ENCODE data around the gene NFATC4.

NFATC4 gene

DNA sequence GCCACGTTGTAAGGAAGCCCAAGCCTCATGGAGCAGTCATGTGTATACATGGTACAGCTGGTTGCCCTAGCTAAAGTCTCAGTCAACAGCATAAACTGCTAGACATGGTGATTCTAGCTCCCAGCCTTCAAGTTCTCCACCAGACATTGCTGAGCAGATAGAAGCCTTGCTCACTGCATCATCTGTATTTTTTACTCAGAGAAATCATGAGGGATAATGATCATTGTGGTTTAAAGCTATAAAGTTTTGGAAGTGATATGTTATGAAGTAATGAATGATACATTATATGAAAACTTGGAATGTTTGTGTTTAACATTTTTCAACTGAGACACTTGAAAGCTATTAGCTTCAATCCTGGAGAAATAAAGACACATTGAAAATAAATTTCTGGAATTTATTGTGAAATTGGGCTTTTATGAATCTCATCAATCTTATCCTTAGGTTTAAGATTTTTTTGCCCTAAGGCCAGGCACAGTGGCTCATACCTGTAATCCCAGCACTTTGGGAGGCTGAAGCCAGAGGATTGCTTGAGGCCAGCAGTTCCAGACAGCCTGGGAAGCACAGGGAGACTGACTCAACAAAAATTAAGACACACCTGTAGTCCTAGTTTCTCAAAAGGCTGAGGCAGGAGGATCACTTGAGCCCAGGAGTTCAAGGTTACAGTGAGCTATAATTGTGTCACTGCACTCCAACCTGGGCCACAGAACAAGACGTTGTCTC, 5.6 kb upstream of the NFATC4 start:
- Histone ChIP-seq H3K4me3 (ENCODE audit: low read depth, low read length) (no peak overlapping the region), H3K27me3 (replicated peaks) (no peaks in the 10 kb centered on the region), H3K27ac (no peak overlapping the region), H3K36me3 (replicated peaks) (no peaks in the 10 kb centered on the region)
- in situ Hi-C loops (cut with HindIII; ENCODE audit: low pct_ligation_motif_present, low sequenced_read_pairs) = no loop called here
- no peak for DNase-seq
- TF ChIP-seq, protein P1, sequence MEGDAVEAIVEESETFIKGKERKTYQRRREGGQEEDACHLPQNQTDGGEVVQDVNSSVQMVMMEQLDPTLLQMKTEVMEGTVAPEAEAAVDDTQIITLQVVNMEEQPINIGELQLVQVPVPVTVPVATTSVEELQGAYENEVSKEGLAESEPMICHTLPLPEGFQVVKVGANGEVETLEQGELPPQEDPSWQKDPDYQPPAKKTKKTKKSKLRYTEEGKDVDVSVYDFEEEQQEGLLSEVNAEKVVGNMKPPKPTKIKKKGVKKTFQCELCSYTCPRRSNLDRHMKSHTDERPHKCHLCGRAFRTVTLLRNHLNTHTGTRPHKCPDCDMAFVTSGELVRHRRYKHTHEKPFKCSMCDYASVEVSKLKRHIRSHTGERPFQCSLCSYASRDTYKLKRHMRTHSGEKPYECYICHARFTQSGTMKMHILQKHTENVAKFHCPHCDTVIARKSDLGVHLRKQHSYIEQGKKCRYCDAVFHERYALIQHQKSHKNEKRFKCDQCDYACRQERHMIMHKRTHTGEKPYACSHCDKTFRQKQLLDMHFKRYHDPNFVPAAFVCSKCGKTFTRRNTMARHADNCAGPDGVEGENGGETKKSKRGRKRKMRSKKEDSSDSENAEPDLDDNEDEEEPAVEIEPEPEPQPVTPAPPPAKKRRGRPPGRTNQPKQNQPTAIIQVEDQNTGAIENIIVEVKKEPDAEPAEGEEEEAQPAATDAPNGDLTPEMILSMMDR (IDR thresholded peaks at IDR 0.05; ENCODE audit: low read depth, low read length, missing control alignments) = no peak

DNA sequence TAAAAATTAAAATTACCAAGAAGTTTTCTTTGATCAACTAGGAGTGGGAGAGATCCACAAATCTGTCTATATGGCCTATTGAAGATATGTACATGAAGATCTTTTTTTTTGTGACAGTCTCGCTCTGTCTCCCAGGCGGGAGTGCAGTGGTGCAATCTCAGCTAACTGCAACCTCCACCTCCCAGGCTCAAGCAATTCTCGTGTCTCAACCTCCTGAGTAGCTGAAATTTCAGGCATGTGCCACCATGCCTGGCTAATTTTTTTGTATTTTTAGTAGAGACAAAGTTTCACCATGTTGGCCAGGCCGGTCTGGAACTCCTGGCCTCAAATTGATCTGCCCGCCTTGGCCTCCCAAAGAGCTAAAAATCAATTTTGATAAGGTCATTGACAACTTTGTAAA, 4.6 kb upstream of the NFATC4 start:
- Histone ChIP-seq H3K27me3 (replicated peaks) (no peaks in the 10 kb centered on the region), H3K27ac (no peak overlapping the region), H3K36me3 (replicated peaks) (no peaks in the 10 kb centered on the region), H3K4me3 (ENCODE audit: low read depth, low read length) (no peak overlapping the region)
- in situ Hi-C loops (cut with HindIII; ENCODE audit: low pct_ligation_motif_present, low sequenced_read_pairs) = no loop called here
- TF ChIP-seq, protein P1 (IDR thresholded peaks at IDR 0.05; ENCODE audit: low read depth, low read length, missing control alignments) = no peak
- DNase-seq = no peak

DNA sequence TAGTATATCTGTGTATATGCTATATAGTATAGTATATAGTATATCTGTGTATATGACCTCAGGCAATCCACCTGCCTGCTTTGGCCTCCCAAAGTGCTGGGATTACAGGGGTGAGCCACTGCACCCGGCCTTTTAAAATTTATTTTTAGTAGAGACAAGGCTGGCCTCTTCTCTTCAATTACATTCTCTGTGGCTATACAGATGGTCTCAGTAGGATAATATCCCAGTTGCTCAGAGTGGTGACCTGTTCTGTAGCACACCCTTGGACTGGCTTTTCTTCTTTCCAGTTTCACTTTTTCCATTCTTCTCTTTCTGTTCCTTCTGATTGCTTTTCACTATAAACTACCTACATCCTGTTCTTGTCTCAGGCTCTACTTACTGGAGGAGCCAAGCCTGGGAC, 3.1 kb upstream of the NFATC4 start:
- Histone ChIP-seq H3K4me3 (ENCODE audit: low read depth, low read length) (no peak overlapping the region), H3K27ac (no peak overlapping the region), H3K27me3 (replicated peaks) (no peaks in the 10 kb centered on the region), H3K36me3 (replicated peaks) (no peaks in the 10 kb centered on the region)
- DNase-seq = no peak
- TF ChIP-seq, protein P1 (IDR thresholded peaks at IDR 0.05; ENCODE audit: low read depth, low read length, missing control alignments) = no peak
- in situ Hi-C loops (cut with HindIII; ENCODE audit: low pct_ligation_motif_present, low sequenced_read_pairs) = no loop called here

DNA sequence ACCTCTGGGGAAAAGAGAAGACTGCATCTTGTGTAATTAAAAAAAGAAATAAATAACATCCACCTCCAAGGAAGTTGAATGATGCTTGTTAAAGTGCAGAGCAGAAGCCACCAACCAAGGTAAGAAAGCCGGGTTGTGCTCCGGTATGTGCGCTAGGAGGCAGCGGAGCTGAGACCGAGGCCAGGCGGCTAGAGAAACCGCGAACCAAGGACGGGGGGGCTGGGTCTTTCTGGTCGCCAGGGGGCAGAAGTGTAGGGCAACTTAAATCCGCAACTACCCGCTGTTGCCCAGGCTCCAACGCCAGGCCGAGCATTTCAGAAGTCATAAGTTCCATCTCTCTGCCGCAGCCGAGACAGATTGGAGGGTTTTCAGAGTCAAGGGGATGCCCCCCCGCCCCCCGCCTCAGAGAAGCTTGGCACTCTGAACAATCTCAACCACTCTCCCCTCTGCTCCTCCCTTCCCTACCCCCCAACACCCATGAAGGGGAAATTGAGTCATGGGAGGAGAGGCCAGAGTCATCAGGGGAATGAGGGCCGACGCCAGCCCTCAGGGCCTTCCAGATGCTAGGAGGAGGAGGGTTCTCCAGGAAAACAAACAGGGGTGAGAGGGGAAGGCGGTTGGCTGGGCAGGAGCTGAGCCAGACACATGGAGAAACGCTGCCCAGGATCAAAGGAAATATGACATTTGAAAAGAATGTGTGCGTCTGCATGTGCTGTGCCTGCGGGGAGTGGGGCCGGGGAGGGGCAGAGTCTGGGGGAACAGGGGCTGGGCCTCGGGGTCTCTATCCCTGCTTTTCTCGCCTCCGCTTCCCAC, 2.2 kb upstream of the NFATC4 start:
- H3K27me3 ChIP-seq (replicated peaks) = no peaks in the 10 kb centered on the region
- peak; percentile 87 for DNase-seq
- in situ Hi-C loops (cut with HindIII; ENCODE audit: low pct_ligation_motif_present, low sequenced_read_pairs) = no loop called here

DNA sequence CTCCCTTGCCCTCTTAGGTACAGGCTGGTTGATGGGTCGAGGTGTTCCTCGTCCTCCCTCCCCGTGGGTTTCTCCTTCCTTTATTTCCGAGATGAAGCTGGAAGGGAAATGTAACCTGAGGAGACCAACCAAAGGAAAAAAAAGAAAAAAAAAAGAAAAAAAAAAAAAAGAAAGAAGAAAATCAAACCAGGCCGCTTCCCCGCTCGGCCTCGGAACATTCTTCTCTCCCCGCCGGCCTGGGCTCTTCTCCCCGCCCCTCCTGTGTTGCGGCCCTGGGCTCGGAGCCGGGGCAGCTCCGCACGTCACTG, 1.6 kb upstream of the NFATC4 start:
- Histone ChIP-seq H3K36me3 (replicated peaks) (no peaks in the 10 kb centered on the region), H3K27ac (peak overlapping the region; percentile 81), H3K27me3 (replicated peaks) (no peaks in the 10 kb centered on the region), H3K4me3 (ENCODE audit: low read depth, low read length) (peak overlapping the region; percentile 48)
- TF ChIP-seq, protein P1 (IDR thresholded peaks at IDR 0.05; ENCODE audit: low read depth, low read length, missing control alignments) = no peak
- in situ Hi-C loops (cut with HindIII; ENCODE audit: low pct_ligation_motif_present, low sequenced_read_pairs) = no loop called here
- no peak for DNase-seq

More for the DNA sequence above, 2.2 kb upstream of the NFATC4 start:
- Histone ChIP-seq H3K36me3 (replicated peaks) (no peaks in the 10 kb centered on the region), H3K4me3 (ENCODE audit: low read depth, low read length) (peak overlapping the region; percentile 48), H3K27ac (peak overlapping the region; percentile 81)
- TF ChIP-seq, protein P1 (IDR thresholded peaks at IDR 0.05; ENCODE audit: low read depth, low read length, missing control alignments) = peak; percentile 93
